Liver (tissue), 9 donors: Measurements from ENCODE around the gene ZNF776. TPM values are rescaled to one million over a fixed set of nuclear protein-coding genes. Genes with fewer than 3 reads are reported as not detected.

Experiments
- DNase-seq: peaks from one replicate; pipeline ENCODE4 v3.0.0-alpha.2; 2017; ENCODE audit warnings: low spot score
- H3K27ac ChIP-seq, 2 donors: one replicate each; pipeline ENCODE4 v1.7.0; 2013; ENCODE audit warnings: inconsistent platforms in 2 of 2, low read length in 2 of 2, control low read depth in 1 of 2, low read depth in 1 of 2, mild to moderate bottlenecking in 1 of 2
- H3K27me3 ChIP-seq, 4 donors: one replicate each; pipeline versions ENCODE4 v1.6.1 to v1.7.0; 2013; ENCODE audit warnings: low read length in 3 of 4, inconsistent platforms in 1 of 4, mild to moderate bottlenecking in 1 of 4, moderate library complexity in 1 of 4; ENCODE audit not compliant: control insufficient read depth in 4 of 4, insufficient read depth in 4 of 4
- H3K36me3 ChIP-seq, 4 donors: one replicate each; pipeline versions ENCODE4 v1.6.1 to v1.7.0; 2013; ENCODE audit warnings: low read length in 3 of 4, mild to moderate bottlenecking in 3 of 4, low read depth in 1 of 4, moderate library complexity in 1 of 4; ENCODE audit not compliant: control insufficient read depth in 4 of 4, insufficient read depth in 3 of 4
- H3K4me1 ChIP-seq, 4 donors: one replicate each; pipeline versions ENCODE4 v1.6.1 to v1.7.0; 2013; ENCODE audit warnings: low read length in 3 of 4, mild to moderate bottlenecking in 3 of 4, moderate library complexity in 1 of 4; ENCODE audit not compliant: control insufficient read depth in 4 of 4, insufficient read depth in 4 of 4
- H3K4me3 ChIP-seq, 3 donors: one replicate each; pipeline versions ENCODE4 v1.6.1 to v1.7.0; 2013; ENCODE audit warnings: low read length in 3 of 3, control low read depth in 1 of 3, low read depth in 1 of 3, mild to moderate bottlenecking in 1 of 3
- H3K9ac ChIP-seq, 2 donors: one replicate each; pipeline ENCODE4 v1.7.0; 2013; ENCODE audit warnings: low read length in 2 of 2, mild to moderate bottlenecking in 2 of 2, moderate library complexity in 2 of 2, control low read depth in 1 of 2, low read depth in 1 of 2
- H3K9me3 ChIP-seq, 4 donors: one replicate each; pipeline versions ENCODE4 v1.6.1 to v1.7.0; 2013; ENCODE audit warnings: low read length in 3 of 4; ENCODE audit not compliant: control insufficient read depth in 4 of 4
- CTCF ChIP-seq: fragments of 150-350 bp; IDR thresholded peaks from 2 replicates; pipeline ENCODE4 v1.5.1; 2017; ENCODE audit warnings: improper control_type of control experiment, low read depth, low read length; ENCODE audit not compliant: missing input control
- EGR1 ChIP-seq, 2 donors: IDR thresholded peaks; 2 replicates each; pipeline ENCODE4 v1.6.1; 2016 to 2018; ENCODE audit warnings: antibody characterized with exemption in 2 of 2, low read depth in 2 of 2
- FOXA1 ChIP-seq: IDR thresholded peaks from 2 replicates; pipeline ENCODE4 v1.6.1; 2016; ENCODE audit warnings: antibody characterized with exemption
- FOXA2 ChIP-seq: IDR thresholded peaks from 2 replicates; pipeline ENCODE4 v1.6.1; 2016; ENCODE audit warnings: antibody characterized with exemption
- GABPA ChIP-seq, 2 donors: IDR thresholded peaks in 1 of 2; conservative IDR thresholded peaks in 1 of 2; 2 replicates each; pipeline ENCODE4 v1.6.1; 2016; ENCODE audit warnings: antibody characterized with exemption in 2 of 2, mild to moderate bottlenecking in 1 of 2, moderate library complexity in 1 of 2
- HNF4A ChIP-seq, 2 donors: conservative IDR thresholded peaks; 2 replicates each; pipeline ENCODE4 v1.6.1; 2016; ENCODE audit warnings: antibody characterized with exemption in 2 of 2, mild to moderate bottlenecking in 2 of 2
- HNF4G ChIP-seq: IDR thresholded peaks from 2 replicates; pipeline ENCODE4 v1.6.1; 2016; ENCODE audit warnings: antibody characterized with exemption
- JUND ChIP-seq, 2 donors: IDR thresholded peaks; 2 replicates each; pipeline ENCODE4 v1.6.1; 2016; ENCODE audit warnings: antibody characterized with exemption in 2 of 2
- MAX ChIP-seq: IDR thresholded peaks from 2 replicates; pipeline ENCODE4 v1.6.1; 2016; ENCODE audit warnings: antibody characterized with exemption
- NR2F2 ChIP-seq: IDR thresholded peaks from 2 replicates; pipeline ENCODE4 v1.6.1; 2016; ENCODE audit warnings: antibody characterized with exemption
- RAD21 ChIP-seq, 2 donors: IDR thresholded peaks; 2 replicates each; pipeline ENCODE4 v1.6.1; 2016; ENCODE audit warnings: antibody characterized with exemption in 2 of 2, mild to moderate bottlenecking in 2 of 2
- REST ChIP-seq: IDR thresholded peaks from 2 replicates; pipeline ENCODE4 v1.6.1; 2016; ENCODE audit warnings: antibody characterized with exemption, mild to moderate bottlenecking
- RXRA ChIP-seq, 2 donors: IDR thresholded peaks; 2 replicates each; pipeline ENCODE4 v1.6.1; 2017 to 2018; ENCODE audit warnings: antibody characterized with exemption in 2 of 2, mild to moderate bottlenecking in 1 of 2
- SP1 ChIP-seq: IDR thresholded peaks from 2 replicates; pipeline ENCODE4 v1.6.1; 2018; ENCODE audit warnings: antibody characterized with exemption, mild to moderate bottlenecking
- TAF1 ChIP-seq: conservative IDR thresholded peaks from 2 replicates; pipeline ENCODE4 v1.6.1; 2016; ENCODE audit warnings: antibody characterized with exemption, mild to moderate bottlenecking
- YY1 ChIP-seq: IDR thresholded peaks from 2 replicates; pipeline ENCODE4 v1.6.1; 2016; ENCODE audit warnings: antibody characterized with exemption, mild to moderate bottlenecking
- WGBS: extraction: QIAGEN DNeasy Blood & Tissue Kit; methylation state at CpG from one replicate; pipeline ENCODE4 v1.1.7; 2013; 5-methylcytosine and 5-hydroxymethylcytosine counted together
- polyA plus RNA-seq, 2 donors: library from polyadenylated mRNA; stranded (reverse) in 1 of 2; unstranded in 1 of 2; fragments of 200-250 nt in 1 of 2; fragments of >200 nt in 1 of 2; fragmentation: Nextera tagmentation in 1 of 2; extraction: Ambion mirVana in 1 of 2; gene quantifications; one replicate each; pipeline versions ENCODE4 v1.2.1 to v1.2.3, GENCODE V29; 2013 to 2015
- total RNA-seq, 2 donors: library from RNA; depleted of rRNA; stranded (reverse); fragments of >200 nt; gene quantifications; one replicate each; pipeline ENCODE4 v1.2.3, GENCODE V29; 2014
- TF ChIP-seq, protein P1 (sequence below): IDR thresholded peaks from 2 replicates; pipeline ENCODE4 v1.6.1; 2016; ENCODE audit warnings: antibody characterized with exemption
- TF ChIP-seq, protein P2 (sequence below): IDR thresholded peaks from 2 replicates; pipeline ENCODE4 v1.6.1; 2016; ENCODE audit warnings: antibody characterized with exemption
- donor health status: healthy.
- donor health status: healthy.
- donor health status: healthy.
- donor health status: healthy.
- donor health status: healthy.

ZNF776 gene
- total and polyA plus RNA-seq, 4 donors: 2.0 to 20.3 (median 6.4) TPM

GRCh38 chr19:57802269-57802668 lies 55.7 kb downstream of the ZNF776 start:
- no peak for DNase-seq
- H3K4me1 ChIP-seq: peaks cover 7 to 17% (median 12%) of the 10 kb centered on the region in 4 donors
- 92% methylated on average over 4 of the region's 4 CpGs for WGBS
- no peak overlapping the region for H3K4me3 ChIP-seq
- no peaks in the 10 kb centered on the region for H3K27me3 ChIP-seq
- peaks cover 0 to 5% (median 3%) of the 10 kb centered on the region in 4 donors for H3K36me3 ChIP-seq
- no peak overlapping the region for H3K9ac ChIP-seq
- no peak overlapping the region for H3K27ac ChIP-seq
- H3K9me3 ChIP-seq: no peaks in the 10 kb centered on the region
- TF ChIP-seq CTCF (no peak), NR2F2 (no peak), FOXA1 (no peak), RAD21 (IDR thresholded peaks at IDR 0.05) (no peak), GABPA (IDR thresholded peaks at IDR 0.05 in 1 of 2, conservative IDR thresholded peaks at IDR 0.05 in 1 of 2) (no peak)
- TF ChIP-seq, protein P1, sequence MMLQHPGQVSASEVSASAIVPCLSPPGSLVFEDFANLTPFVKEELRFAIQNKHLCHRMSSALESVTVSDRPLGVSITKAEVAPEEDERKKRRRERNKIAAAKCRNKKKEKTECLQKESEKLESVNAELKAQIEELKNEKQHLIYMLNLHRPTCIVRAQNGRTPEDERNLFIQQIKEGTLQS: no peak

DNA sequence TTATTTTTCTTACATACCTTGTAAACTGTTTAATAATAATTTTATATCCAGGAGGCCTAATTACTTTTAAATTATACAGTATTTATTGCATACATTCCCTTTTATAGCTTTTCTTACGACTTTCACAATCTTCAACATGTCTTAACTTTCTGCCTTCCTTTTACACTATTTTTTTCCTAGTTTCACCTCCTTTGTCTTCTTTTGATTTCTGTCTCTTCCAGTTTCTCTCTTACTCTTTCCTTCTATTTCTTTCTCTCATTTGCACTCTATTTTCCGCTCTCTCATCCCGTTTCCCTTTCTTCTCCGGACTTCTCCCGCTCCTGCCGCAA lies 56.6 kb downstream of the ZNF776 start:
- H3K27me3 ChIP-seq: no peaks in the 10 kb centered on the region
- peaks cover 7 to 17% (median 11%) of the 10 kb centered on the region in 4 donors for H3K4me1 ChIP-seq
- no peak for TF ChIP-seq FOXA2
- no peak for TF ChIP-seq TAF1
- no peak for TF ChIP-seq HNF4G
- no peak for TF ChIP-seq GABPA (IDR thresholded peaks at IDR 0.05 in 1 of 2, conservative IDR thresholded peaks at IDR 0.05 in 1 of 2)
- TF ChIP-seq JUND (IDR thresholded peaks at IDR 0.05): no peak
- no peak for TF ChIP-seq RXRA (IDR thresholded peaks at IDR 0.05)
- TF ChIP-seq NR2F2: no peak
- TF ChIP-seq, protein P1: no peak
- no peak for TF ChIP-seq SP1
- no peak for TF ChIP-seq HNF4A (conservative IDR thresholded peaks at IDR 0.05)
- TF ChIP-seq CTCF: no peak
- TF ChIP-seq MAX: no peak
- no peak for TF ChIP-seq RAD21 (IDR thresholded peaks at IDR 0.05)
- no peak for TF ChIP-seq REST
- TF ChIP-seq YY1: no peak
- TF ChIP-seq, protein P2, sequence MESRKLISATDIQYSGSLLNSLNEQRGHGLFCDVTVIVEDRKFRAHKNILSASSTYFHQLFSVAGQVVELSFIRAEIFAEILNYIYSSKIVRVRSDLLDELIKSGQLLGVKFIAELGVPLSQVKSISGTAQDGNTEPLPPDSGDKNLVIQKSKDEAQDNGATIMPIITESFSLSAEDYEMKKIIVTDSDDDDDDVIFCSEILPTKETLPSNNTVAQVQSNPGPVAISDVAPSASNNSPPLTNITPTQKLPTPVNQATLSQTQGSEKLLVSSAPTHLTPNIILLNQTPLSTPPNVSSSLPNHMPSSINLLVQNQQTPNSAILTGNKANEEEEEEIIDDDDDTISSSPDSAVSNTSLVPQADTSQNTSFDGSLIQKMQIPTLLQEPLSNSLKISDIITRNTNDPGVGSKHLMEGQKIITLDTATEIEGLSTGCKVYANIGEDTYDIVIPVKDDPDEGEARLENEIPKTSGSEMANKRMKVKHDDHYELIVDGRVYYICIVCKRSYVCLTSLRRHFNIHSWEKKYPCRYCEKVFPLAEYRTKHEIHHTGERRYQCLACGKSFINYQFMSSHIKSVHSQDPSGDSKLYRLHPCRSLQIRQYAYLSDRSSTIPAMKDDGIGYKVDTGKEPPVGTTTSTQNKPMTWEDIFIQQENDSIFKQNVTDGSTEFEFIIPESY: no peak
- TF ChIP-seq FOXA1: no peak
- no peak for TF ChIP-seq EGR1 (IDR thresholded peaks at IDR 0.05; ENCODE audit: low read depth in 2 of 2)
- H3K9ac ChIP-seq: peak overlapping the region; percentile 20 to 54
- 4% methylated on average over 6 of the region's 6 CpGs for WGBS
- H3K9me3 ChIP-seq: no peaks in the 10 kb centered on the region
- H3K4me3 ChIP-seq: peak overlapping the region; percentile 56 to 72 (median 60)
- peaks cover 0 to 13% (median 7%) of the 10 kb centered on the region in 4 donors for H3K36me3 ChIP-seq
- DNase-seq: no peak
- peak overlapping the region; percentile 58 to 70 for H3K27ac ChIP-seq
